ENCODE results near the gene CHCHD3.

Gene CHCHD3

GRCh38 chr7:132865366-132866143 lies 216.3 kb downstream of the CHCHD3 start:
- DNase-seq (ENCODE audit: low read depth, low spot score): no peak

GRCh38 chr7:132861940-132862554 lies 219.8 kb downstream of the CHCHD3 start:
- no peak for DNase-seq (ENCODE audit: low read depth, low spot score)

GRCh38 chr7:132861424-132861823 lies 220.5 kb downstream of the CHCHD3 start:
- DNase-seq (ENCODE audit: low read depth, low spot score): no peak

GRCh38 chr7:132859199-132859598 lies 222.7 kb downstream of the CHCHD3 start:
- no peak for DNase-seq (ENCODE audit: low read depth, low spot score)

- no peak for DNase-seq (ENCODE audit: low read depth, low spot score)
These were observed 223.1 kb downstream of the CHCHD3 start for GRCh38 chr7:132858760-132859159.

GRCh38 chr7:132858251-132858650 lies 223.6 kb downstream of the CHCHD3 start:
- DNase-seq (ENCODE audit: low read depth, low spot score): no peak

- no peak for DNase-seq (ENCODE audit: low read depth, low spot score)
These were observed 224.2 kb downstream of the CHCHD3 start for GRCh38 chr7:132857703-132858102.

- no peak for DNase-seq (ENCODE audit: low read depth, low spot score)
These were observed 224.9 kb downstream of the CHCHD3 start for GRCh38 chr7:132857031-132857430.

GRCh38 chr7:132856416-132856815 lies 225.5 kb downstream of the CHCHD3 start:
- no peak for DNase-seq (ENCODE audit: low read depth, low spot score)

- no peak for DNase-seq (ENCODE audit: low read depth, low spot score)
These were observed 226.0 kb downstream of the CHCHD3 start for GRCh38 chr7:132855901-132856300.

- no peak for DNase-seq (ENCODE audit: low read depth, low spot score)
These were observed 227.7 kb downstream of the CHCHD3 start for GRCh38 chr7:132854238-132854637.

GRCh38 chr7:132847376-132847775 lies 234.5 kb downstream of the CHCHD3 start:
- DNase-seq (ENCODE audit: low read depth, low spot score): no peak

GRCh38 chr7:132846086-132846485 lies 235.8 kb downstream of the CHCHD3 start:
- no peak for DNase-seq (ENCODE audit: low read depth, low spot score)

GRCh38 chr7:132842478-132842877 lies 239.4 kb downstream of the CHCHD3 start:
- DNase-seq (ENCODE audit: low read depth, low spot score): no peak

GRCh38 chr7:132840199-132840598 lies 241.7 kb downstream of the CHCHD3 start:
- no peak for DNase-seq (ENCODE audit: low read depth, low spot score)

GRCh38 chr7:132838313-132838712 lies 243.6 kb downstream of the CHCHD3 start:
- DNase-seq (ENCODE audit: low read depth, low spot score): no peak

GRCh38 chr7:132837529-132837928 lies 244.4 kb downstream of the CHCHD3 start:
- DNase-seq (ENCODE audit: low read depth, low spot score): no peak

GRCh38 chr7:132836746-132837145 lies 245.1 kb downstream of the CHCHD3 start:
- no peak for DNase-seq (ENCODE audit: low read depth, low spot score)

GRCh38 chr7:132830941-132831340 lies 250.9 kb downstream of the CHCHD3 start:
- no peak for DNase-seq (ENCODE audit: low read depth, low spot score)

GRCh38 chr7:132828502-132828901 lies 253.4 kb downstream of the CHCHD3 start:
- no peak for DNase-seq (ENCODE audit: low read depth, low spot score)

GRCh38 chr7:132825932-132826835 lies 255.7 kb downstream of the CHCHD3 start:
- DNase-seq (ENCODE audit: low read depth, low spot score): no peak

- DNase-seq (ENCODE audit: low read depth, low spot score): no peak
These were observed 256.7 kb downstream of the CHCHD3 start for GRCh38 chr7:132825222-132825621.

Data from activated naive CD8-positive, alpha-beta T cell treated with anti-CD3 and anti-CD28 coated beads, Interleukin-2, amount 50 U/mL, for 16 hours (primary cell).